GM18909 (cell line): ENCODE measurements around the gene ESR1.

Experiments
- ATAC-seq: cut with Tn5 transposase; IDR thresholded peaks from one replicate; pipeline ENCODE4 v1.9.1; 2021; ENCODE audit warnings: mild to moderate bottlenecking; ENCODE audit not compliant: unreplicated experiment, poor library complexity

Gene ESR1

DNA sequence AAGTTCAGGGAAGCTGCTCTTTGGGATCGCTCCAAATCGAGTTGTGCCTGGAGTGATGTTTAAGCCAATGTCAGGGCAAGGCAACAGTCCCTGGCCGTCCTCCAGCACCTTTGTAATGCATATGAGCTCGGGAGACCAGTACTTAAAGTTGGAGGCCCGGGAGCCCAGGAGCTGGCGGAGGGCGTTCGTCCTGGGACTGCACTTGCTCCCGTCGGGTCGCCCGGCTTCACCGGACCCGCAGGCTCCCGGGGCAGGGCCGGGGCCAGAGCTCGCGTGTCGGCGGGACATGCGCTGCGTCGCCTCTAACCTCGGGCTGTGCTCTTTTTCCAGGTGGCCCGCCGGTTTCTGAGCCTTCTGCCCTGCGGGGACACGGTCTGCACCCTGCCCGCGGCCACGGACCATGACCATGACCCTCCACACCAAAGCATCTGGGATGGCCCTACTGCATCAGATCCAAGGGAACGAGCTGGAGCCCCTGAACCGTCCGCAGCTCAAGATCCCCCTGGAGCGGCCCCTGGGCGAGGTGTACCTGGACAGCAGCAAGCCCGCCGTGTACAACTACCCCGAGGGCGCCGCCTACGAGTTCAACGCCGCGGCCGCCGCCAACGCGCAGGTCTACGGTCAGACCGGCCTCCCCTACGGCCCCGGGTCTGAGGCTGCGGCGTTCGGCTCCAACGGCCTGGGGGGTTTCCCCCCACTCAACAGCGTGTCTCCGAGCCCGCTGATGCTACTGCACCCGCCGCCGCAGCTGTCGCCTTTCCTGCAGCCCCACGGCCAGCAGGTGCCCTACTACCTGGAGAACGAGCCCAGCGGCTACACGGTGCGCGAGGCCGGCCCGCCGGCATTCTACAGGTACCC lies at the start of gene ESR1:
Gene ESR1 (plus strand): TSS at position 170 of the 858 bp plus-strand sequence. CDS start 231 bp downstream, at position 401.
- peak; percentile 40 for ATAC-seq

DNA sequence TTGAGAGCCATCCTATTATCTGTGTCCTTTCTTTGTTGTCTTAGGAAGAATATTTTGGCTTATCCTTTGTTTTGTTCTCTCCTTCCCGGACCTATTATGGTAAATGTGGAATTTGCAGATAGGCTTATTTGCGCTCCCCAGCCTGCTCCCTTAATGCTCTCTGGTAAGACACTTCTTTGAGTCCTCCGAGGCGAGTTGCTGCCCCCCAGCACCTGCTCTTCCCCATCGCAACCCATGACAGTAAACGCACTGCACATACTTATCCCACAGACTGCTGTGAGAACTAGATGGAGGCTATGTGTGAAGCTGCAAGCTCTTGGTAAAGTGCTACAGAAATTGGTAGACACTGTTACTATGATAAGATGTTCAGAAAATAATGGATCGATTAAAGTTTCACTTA lies 47.0 kb upstream of the ESR1 start:
- no peak for ATAC-seq

DNA sequence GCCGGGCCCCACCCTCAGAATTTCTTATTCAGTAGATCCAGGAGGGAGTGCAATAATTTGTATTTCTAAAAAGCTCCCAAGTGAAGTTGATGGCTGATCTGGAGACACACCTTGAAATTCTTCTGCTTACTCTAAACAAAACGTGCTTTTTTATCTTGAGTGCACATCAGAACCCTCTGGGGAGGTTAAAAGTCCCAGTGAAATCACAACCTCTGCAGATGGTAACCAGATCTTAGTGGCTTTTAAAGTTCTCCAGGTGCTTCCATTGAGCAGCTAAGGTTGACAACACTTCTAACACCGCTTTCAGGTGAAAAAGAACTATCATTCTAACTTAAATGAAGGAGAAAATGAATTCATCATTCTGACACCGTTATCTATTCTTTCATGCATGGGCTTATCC lies 45.6 kb upstream of the ESR1 start:
- no peak for ATAC-seq

DNA sequence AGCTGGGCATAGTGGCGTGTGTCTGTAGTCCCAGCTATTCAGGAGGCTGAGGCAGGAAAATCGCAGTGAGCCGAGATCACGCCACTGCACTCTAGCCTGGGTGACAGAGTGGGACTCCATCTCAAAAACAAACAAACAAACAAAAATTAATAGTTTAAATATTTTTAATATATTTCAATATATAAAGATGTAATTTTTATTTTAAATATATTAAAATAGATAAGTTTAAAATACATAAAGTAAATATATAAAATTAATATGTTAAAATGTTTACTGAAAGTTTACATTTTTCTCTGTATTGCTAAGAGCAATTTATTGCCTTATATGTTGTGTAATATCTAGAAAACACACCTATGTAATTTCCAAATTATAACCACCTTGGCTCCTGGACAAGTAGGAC lies 44.7 kb upstream of the ESR1 start:
- no peak for ATAC-seq

DNA sequence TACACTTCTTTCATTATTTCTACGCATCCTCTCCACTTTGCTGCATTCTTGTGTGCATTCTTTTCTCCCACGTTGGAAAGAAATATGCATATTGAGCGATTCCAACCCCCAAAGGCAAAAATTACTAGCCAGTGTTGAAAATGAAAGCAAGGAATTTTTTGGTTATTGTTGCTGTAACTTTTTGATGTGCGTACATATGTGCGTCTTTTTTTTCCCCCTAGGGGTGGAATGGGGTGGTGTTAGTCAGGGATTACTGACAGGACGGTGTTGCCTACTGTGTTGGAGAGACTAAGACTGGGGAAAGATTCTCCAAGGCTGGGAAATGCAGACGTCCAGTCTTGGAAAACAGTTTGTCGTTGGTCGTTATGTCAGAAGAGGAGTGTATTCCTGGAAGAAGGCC lies 44.2 kb upstream of the ESR1 start:
- ATAC-seq, result no peak

DNA sequence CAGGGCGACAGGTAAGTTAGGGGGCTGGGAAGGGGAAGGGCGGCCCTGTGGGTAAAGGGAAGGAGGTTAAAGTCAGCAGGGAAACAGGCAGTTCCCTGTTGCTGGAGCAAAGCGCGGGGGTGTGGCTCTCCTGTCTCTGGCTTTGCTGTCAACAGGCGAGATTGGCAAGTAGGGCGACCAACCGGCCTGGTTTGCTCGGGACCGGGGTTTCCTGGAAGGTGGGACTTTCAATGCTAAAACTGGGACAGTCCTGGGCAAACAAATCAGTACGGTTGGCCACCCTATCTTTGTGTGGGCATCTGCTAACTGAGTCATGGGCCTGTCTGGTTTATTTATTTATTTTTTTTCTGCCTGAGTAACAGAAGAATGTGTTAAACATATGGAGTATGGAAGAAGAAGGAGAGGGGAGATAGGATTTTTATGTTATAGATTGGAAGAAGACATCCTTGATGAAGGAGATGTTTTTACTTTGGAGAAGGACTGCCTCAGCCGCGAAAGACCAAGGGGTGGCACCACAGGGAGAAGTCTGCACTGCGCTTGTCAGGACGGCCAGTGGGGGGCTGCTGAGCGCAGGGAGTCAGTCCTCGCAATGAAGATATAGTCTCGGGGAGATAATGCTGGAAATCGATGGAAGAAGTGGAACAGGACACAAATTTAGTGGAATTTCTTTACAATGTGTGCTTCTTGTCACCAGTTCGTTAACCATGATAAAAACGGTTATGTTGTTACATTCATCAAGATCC lies 43.4 kb upstream of the ESR1 start:
- ATAC-seq, result peak; percentile 80

DNA sequence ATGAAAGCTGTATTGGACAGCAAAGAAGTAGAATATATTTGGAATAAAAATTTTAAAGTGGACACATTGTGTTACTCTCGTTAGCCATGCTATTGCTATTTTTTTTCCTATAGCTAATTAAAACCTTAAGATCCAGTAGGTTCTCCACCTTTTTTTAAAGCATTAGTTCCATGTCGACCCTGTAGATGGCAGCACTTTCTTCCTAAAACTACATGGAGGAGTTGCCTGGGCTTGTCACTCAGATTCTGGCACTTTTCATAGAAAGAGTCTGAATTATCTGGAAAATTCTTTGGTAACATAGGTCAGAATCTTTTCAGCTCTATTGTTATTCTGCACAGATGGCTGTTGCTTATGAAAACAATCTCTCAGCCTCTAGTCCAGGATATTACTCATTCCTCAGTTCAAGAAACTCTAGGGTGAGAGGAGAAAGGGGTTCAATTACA lies 42.0 kb upstream of the ESR1 start:
- ATAC-seq, result peak; percentile 72

DNA sequence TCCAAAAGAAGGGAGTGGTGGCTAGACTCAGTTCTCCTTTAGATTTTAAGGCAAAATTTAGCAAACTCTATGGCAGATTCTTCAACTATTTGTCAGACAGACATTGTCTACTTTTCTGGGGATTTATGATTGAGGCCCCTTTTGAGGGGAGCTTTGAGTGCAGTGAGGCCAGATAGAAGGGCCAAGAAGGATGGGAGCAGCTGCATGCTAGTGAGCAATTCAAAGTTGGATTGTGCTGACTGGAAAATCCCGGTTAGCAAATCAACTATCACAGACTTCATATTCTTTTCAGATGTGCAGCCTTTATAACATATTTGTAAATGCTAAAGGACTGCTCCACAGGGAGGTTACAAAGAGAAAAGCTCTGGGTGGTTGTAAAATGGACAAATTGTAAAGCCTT lies 35.0 kb upstream of the ESR1 start:
- no peak for ATAC-seq

DNA sequence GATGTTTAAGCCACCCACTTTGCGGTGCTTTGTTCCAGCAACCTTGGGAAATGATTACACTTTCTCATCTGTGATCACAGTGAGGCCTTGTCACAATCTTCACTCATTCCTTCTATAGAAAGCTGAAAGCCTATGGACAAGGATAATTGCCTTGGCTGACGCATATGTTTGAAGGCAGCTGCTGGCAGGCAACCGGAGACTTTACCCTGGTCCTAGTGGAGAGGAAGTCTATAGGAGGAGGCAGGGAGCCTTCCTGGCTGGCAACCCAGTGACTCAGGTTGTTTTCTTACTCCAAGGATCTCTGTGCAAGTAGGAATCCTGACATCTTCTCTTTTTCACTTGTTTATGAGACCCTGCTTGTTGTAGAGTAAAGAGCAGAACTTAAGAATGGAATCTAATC lies 34.1 kb upstream of the ESR1 start:
- ATAC-seq, result no peak

DNA sequence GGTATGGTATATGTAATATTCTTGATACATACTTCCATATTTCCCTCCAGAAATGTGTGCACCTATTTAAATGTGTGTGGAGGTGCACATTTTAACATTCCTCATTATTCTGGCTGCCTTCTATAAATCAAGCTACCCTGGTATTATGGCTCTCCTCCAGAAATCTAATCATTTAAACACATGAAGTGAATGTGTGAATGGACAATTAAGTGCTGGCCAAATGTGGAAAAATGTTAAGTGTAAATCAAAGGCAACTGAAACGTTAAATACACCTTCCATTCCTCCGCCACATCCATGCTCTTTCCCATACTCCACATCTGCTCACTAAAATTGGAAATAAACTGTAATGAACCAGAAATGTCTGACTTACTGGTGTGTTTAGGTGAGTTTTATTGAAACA lies 24.9 kb upstream of the ESR1 start:
- no peak for ATAC-seq

DNA sequence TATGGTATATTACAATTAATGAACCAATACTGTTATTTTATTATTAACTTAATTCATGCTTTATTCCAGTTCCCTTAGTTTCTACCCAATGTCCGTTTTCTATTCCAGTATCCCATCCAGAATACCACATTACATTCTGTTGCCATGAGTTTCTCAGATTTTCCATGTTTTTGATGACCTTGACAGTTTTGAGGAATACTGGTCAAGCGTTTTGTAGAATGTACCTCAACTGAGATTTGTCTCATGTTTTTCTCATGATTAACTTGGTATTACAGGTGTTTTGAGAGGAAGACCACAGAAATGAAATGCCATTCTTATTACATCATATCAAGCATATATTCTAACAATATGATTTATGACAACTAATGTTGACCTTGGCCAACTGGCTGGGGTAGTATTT lies 23.8 kb upstream of the ESR1 start:
- ATAC-seq, result no peak

DNA sequence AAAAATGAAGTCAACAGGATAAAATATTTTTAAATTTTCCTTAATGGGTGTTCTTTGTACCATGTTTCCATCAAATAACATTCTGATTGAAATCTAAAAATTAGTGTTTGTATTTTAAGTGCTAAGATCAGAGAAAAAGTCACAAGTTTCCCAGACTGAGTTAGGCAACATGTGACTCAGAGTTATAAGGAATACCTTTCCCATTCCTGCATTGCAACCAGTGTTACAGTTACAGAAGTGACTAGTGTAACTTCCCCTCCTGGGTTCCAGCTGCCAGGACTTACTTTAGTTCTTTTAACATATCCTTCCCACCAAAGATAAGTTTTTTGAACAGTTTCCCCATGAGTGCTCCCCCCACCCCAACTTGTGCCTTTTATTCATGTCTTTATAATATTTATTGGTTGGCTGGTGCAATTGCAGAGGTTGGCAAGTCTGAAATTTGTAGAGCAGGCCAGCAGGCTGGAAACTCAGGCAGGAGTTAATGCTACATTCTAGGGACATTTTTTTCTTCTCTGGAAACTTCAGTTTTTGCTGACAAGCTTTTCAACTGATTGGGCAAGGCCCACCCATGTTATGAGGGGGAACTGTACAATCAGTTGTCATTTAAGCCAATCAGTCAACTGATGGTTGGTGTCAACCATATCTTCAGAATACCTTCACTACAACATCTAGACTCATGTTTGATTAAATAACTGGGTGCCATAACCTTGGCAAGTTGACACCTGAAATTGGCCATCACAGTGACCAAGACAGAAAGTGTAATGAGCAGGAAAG lies 22.9 kb upstream of the ESR1 start:
- ATAC-seq, result no peak

DNA sequence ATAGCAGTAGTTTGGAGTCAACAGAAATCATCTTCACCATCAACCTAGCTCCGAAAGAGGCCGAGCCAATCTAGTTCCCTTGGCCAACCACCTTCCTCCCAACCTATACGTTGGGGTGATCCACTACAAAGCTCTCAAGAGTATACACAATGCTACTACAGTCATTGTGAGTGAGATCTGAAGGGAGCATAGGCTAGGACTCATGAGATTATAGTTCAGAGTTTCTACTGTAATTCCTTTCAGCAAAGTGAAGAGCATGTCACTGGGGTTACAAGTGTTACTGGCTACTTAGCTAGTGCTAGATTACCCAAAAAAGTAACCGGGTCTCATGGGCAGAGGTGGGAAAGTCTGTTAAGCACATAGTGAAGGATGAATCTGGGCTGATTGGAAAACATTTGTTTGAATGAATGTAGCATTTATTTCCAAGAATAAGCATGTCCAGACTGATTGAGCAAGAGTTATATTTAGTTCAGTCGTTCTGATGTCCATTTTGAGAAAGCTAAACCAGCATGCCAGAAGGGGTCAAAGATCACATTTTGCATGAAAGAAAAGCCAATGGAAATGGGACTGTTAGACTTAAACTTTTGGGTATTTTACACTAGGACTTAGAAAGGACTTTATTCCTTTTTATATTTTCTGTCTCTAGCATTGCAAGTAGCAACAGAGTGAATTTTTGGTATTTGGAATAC lies 10.5 kb upstream of the ESR1 start:
- ATAC-seq, result no peak

DNA sequence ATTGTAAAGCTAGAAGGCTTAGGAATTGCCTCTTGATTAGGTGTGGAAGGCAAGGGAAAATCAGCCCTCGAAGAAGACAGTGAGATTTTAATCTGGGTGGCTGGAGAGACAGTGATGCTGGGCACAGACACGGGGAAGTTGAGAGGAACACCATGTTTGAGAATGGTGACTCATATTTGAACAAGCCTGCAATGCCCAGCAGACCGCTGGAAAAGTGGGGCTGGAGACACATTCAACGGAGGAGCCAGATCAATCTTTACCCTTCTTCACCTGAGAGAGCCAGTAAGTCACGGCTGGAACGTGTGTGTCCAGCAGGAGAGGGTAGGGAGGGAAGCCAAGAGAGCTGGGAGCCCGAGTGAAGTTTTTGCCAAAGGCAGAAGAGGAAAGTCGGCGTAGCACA lies 3.7 kb upstream of the ESR1 start:
- ATAC-seq, result no peak

DNA sequence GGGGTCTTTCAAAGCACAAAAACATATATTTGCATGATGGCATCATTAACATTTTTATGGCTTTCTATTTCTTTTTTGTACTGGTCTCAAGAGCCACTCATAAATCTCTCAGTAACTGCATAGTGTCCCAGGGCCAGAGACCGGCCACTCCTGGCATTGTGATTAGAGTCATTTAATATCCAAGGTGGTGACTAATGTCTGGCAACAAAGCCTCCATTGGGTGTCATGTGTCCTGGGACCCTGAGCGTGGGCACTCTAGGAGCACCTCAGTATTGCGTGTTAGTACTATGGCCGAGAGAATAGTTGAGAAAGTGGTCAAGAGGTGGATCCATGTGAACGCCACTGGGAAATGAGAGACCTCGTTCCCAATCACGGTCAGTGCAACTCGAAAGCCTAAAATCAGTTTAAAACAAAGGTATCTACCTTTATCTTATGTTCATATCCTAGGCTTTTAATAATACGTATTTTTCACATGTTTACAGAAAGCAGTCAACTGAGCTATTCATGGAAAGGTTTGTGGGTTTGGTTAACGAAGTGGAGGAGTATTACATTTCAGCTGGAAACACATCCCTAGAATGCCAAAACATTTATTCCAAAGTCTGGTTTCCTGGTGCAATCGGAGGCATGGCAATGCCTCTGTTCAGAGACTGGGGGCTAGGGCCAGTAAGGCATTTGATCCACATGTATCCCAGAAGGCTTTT lies 2.7 kb upstream of the ESR1 start:
- ATAC-seq, result no peak

DNA sequence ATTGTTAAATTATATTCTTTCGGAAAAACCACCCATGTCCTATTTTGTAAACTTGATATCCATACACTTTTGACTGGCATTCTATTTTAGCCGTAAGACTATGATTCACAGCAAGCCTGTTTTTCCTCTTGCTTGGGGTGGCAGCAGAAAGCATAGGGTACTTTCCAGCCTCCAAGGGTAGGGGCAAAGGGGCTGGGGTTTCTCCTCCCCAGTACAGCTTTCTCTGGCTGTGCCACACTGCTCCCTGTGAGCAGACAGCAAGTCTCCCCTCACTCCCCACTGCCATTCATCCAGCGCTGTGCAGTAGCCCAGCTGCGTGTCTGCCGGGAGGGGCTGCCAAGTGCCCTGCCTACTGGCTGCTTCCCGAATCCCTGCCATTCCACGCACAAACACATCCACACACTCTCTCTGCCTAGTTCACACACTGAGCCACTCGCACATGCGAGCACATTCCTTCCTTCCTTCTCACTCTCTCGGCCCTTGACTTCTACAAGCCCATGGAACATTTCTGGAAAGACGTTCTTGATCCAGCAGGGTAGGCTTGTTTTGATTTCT lies 2.1 kb upstream of the ESR1 start:
- ATAC-seq, result no peak

DNA sequence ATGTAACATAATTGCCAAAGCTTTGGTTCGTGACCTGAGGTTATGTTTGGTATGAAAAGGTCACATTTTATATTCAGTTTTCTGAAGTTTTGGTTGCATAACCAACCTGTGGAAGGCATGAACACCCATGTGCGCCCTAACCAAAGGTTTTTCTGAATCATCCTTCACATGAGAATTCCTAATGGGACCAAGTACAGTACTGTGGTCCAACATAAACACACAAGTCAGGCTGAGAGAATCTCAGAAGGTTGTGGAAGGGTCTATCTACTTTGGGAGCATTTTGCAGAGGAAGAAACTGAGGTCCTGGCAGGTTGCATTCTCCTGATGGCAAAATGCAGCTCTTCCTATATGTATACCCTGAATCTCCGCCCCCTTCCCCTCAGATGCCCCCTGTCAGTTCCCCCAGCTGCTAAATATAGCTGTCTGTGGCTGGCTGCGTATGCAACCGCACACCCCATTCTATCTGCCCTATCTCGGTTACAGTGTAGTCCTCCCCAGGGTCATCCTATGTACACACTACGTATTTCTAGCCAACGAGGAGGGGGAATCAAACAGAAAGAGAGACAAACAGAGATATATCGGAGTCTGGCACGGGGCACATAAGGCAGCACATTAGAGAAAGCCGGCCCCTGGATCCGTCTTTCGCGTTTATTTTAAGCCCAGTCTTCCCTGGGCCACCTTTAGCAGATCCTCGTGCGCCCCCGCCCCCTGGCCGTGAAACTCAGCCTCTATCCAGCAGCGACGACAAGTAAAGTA lies 547 bp upstream of the ESR1 start:
- ATAC-seq, result no peak

DNA sequence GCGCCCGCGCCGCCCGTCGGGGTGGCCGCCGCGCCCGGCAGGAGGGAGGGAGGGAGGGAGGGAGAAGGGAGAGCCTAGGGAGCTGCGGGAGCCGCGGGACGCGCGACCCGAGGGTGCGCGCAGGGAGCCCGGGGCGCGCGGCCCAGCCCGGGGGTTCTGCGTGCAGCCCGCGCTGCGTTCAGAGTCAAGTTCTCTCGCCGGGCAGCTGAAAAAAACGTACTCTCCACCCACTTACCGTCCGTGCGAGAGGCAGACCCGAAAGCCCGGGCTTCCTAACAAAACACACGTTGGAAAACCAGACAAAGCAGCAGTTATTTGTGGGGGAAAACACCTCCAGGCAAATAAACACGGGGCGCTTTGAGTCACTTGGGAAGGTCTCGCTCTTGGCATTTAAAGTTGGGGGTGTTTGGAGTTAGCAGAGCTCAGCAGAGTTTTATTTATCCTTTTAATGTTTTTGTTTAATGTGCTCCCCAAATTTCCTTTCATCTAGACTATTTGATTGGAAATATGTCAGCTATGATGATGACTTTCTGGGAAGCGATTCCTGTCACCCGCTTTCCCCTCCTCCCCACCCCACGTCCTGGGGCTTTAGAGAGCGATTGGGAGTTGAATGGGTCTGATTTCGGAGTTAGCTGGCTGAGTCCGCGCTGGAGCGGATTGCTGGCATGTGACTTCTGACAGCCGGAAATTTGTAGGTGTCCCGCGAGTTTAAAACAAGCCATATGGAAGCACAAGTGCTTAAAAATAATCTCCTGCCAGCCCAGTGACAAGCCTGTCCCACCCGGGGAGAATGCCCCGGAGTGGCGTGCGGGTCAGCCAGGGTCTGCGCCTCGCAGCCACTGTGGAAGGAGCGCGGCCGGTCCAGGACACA lies 1.1 kb downstream of the ESR1 start:
- peak; percentile 21 for ATAC-seq
